Pulmonary artery endothelial cell (primary cell): Measurements from ENCODE around the gene JAG2. TPM values are rescaled to one million over a fixed set of nuclear protein-coding genes. Genes with fewer than 3 reads are reported as not detected.
"Not testable (repeated sequence)": the region's sequence is repeated elsewhere in the genome, so short reads cannot be mapped to it uniquely, and the experiment has no call there.

Source experiments
- DNase-seq: peaks from one replicate; pipeline ENCODE4 v3.0.0-alpha.2; 2011; ENCODE audit warnings: low read depth, low spot score
- total RNA-seq: library from RNA; depleted of rRNA; stranded (reverse); fragments of >200 nt; gene quantifications from 2 replicates; pipeline ENCODE4 v1.2.3, GENCODE V29; 2014

The JAG2 gene
- total RNA-seq, 1 donor from 2014 or later = 46.9 TPM

DNA sequence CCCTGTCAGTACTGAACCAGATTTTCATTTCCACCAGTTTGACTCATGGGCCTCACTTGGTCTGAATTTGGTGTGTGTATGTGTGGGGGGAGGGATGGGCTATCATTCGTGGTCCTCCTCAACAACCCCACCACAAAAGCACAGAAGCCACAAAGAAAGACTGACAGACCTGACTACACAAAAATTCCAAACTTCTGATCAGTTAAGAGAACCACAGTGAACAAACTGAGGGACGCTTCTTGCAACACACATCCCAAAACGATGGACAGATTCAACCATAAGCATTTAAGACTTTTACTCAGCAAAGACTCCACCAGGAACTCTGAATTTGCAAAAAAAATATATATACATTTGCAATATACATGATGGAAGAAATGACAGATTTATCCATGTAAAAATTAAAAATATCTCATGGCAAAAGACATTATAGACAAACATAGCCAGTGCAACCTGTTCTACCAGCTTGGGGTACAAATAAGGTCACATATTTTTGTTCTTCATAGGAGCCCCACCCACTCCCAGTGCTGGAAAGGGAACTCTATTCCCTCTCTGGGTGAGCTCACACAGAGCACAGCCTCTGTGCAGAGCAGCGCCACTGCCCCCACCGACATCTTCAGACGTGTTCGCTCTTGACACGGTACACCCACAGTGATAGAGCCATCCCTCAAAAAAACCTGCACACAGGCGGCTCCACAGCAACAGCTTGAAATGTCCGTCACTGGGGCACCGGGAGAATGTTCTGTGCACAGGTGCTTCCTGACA lies 49.7 kb downstream of the JAG2 start:
- no peak for DNase-seq

GRCh38 chr14:105117710-105118385 lies 50.7 kb downstream of the JAG2 start:
- DNase-seq = no peak

DNA sequence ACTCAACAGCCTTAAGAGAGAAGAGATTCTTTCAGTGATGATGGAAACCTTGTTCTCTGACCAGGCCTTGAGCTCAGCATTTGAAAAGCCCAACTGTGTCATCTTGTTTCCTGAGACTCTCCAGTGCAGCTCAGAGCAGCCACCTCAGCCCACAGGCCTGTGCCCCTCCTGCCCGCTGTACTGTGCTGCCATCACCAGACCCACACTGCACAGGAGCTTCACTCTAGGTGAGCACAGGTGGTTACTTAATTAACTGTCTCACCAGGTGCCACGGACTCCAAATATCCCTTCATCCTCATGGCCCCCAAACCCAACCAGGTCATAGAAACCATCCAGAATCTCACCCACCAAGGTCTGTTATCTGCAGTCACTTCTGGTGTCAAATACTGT lies 51.3 kb downstream of the JAG2 start:
- DNase-seq = no peak

DNA sequence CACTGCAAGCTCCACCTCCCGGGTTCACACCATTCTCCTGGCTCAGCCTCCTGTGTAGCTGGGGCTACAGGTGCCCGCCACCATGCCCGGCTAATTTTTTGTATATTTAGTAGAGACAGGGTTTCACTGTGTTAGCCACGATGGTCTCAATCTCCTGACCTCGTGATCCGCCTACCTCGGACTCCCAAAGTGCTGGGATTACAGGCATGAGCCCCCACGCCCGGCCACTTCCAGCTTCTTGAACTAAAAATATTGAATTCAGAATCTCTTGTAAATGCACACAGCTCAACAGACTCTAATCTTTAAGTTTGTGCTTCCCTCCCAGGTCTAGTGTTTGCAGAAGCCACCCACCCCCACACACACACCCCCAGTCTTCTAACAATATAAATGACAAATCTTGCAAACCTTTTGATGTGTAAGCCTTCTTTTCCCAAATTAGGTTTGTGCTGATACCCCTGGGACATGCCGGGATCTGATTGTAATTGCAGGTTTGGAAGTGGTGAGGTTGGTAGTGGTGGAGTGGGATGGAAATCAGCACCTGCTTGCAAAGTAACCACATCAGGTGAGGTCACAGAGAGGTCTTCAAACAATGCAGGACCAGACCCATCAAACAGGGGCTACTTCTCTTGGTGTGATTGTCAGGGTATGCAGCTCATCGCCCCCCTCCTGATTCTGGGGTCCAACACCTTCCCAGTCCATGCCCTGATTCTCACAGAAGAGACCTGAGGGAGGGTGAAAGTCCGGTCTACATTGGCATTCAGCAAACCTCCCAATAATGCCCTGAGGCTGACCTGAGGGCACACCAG lies 51.9 kb downstream of the JAG2 start:
- DNase-seq = no peak

DNA sequence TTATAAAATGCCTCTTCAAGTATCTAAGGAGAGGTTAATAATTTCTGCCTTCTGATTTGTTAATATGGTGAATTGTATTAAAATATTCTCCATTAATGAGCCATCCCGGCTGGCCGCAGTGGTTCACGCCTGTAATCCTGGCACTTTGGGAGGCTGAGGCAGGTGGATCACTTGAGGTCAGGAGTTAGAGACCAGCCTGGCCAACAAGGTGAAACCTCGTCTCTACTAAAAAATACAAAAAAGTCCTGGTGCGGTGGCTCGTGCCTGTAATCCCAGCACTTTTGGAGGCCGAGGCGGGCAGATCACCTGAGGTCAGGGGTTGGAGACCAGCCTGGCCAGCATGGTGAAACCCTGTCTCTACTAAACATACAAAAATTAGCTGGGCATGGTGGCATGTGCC lies 59.3 kb downstream of the JAG2 start:
- not testable (repeated sequence) for DNase-seq

- no peak for DNase-seq
Measured at GRCh38 chr14:105108516-105108864, 60.1 kb downstream of the JAG2 start.

- no peak for DNase-seq
Measured at GRCh38 chr14:105107781-105108515, 60.6 kb downstream of the JAG2 start.

- no peak for DNase-seq
Measured at GRCh38 chr14:105107351-105107750, 61.2 kb downstream of the JAG2 start.

- no peak for DNase-seq
Measured at GRCh38 chr14:105105158-105105557, 63.4 kb downstream of the JAG2 start.

GRCh38 chr14:105102893-105103292 lies 65.7 kb downstream of the JAG2 start:
- no peak for DNase-seq

- no peak for DNase-seq
Measured at GRCh38 chr14:105102361-105102870, 66.2 kb downstream of the JAG2 start.

GRCh38 chr14:105100910-105101309 lies 67.7 kb downstream of the JAG2 start:
- no peak for DNase-seq

DNA sequence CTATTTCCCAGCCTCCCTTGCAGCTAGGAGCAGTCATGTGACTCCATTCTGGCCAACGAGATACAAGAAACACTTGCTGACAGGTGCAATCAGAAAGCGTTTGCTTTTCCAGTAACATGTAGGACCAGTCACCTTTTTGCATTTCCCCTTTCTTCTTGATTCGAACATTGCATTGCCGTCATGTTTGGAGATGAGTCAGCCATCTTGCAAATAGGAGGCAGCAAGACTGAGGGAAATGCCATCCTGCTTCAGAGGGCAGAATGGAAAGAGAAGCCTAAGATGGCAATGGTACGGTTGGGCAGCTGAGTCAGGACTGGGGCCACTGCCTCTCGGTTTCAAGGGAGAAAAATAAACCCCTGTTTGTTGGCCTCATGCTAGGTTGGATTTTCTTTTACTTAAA lies 68.8 kb downstream of the JAG2 start:
- DNase-seq = no peak

DNA sequence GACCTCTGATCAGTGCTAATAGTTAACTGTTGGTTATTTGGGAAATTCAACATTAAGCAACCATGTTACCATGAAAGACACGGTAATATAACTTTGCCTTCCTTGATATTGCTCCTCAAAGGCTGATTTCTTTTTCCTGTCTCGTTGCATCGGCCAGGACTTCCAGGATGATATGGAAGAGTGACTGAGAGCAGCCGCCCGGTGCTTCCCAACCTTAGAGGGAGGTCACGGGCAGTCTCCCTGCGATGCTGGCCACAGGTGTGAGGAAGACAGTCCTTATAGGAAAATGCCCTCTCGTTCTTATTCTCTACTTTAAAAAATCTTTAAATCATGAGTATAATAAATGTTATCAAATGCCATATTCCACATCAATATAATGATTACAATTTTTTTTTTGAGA lies 70.3 kb downstream of the JAG2 start:
- DNase-seq = no peak

GRCh38 chr14:105097794-105098127 lies 70.8 kb downstream of the JAG2 start:
- no peak for DNase-seq

DNA sequence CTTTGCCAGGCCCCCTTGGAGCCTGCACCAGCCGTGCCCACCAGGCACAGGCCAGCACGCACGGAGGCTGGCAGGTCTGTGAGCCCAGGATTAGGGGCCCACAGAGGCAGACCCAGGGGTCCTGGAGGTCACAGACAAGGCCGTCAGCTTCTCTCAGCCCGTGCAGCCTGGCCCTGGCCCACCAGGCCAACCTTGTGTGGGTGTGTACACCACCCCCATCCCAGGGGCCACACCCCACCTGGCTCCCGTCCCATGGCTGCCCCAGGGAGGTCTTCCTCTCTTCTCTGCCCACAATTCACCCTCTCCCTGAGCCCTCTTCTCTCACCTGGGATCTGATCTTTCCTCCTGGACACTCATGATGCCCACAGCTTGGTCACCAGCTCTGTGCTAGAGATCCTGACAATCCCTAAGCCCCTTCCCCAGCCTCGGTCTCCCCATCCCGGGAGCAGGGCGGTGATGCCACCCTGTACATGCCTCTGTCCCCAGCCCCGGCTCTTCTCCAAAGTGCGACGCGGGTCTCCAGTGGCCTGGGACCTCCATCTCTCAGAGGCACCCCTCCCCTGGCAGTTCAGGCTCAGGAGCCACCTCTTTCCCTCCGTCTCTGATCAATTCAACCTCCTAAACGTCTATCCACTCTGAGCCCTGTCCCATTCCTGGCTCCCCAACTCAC lies 72.2 kb downstream of the JAG2 start:
- no peak for DNase-seq

DNA sequence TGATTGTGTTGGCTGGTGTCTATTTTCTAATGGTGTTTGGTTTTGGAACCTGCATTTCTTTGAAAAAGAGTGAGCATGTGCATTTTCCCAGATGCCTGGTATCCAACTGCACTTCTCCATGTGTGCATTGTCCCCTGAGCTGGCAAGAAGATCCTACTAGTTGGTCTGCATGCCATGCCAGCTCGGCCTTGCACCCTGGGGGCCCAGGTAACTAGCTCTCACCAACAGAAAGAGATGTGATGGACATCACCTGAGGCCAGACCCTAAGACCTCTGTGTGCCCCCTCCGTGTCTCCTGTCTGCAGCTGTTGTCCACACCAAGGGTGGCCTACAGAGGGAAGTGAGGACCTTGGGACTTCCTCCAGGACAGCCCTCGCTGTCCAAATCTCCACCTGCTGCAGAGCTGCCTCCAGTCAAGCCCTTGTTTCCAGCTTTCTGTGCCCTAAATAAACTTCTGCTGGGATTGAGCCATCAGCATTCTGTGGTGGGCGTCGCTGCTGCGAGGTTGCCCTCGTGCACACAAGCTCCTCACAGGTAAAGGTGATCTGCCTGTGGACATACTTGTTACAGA lies 73.3 kb downstream of the JAG2 start:
- DNase-seq = no peak

- no peak for DNase-seq
Measured at GRCh38 chr14:105094193-105094907, 74.2 kb downstream of the JAG2 start.

- no peak for DNase-seq
Measured at GRCh38 chr14:105093431-105094192, 75.0 kb downstream of the JAG2 start.
